ENCODE results near the gene VPS4A. TPM values are rescaled to one million over a fixed set of nuclear protein-coding genes. Genes with fewer than 3 reads are reported as not detected.

VPS4A gene
- total and polyA plus RNA-seq, 10 of the 15 experiments (the other 5 are each of a cell fraction or from before 2014, with no cell fraction given): 5.2 to 36.3 (median 21.4) TPM

GRCh38 chr16:69313469-69313868 is 2.3 kb downstream of the VPS4A start:
- H3K36me3 ChIP-seq (ENCODE audit: control insufficient read depth in 2 of 2, insufficient read depth in 2 of 2, low read length in 1 of 2): peaks cover 2 to 10% of the 10 kb centered on the region in 2 experiments; a peak in 3 of 4 replicates
- H3K9me3 ChIP-seq (replicated peaks; ENCODE audit: control insufficient read depth, insufficient read depth, low read length): no peaks in the 10 kb centered on the region
- H3K27me3 ChIP-seq (replicated peaks in 1 of 2; ENCODE audit: control insufficient read depth in 2 of 2, insufficient read depth in 2 of 2, low read length in 1 of 2): no peaks in the 10 kb centered on the region
- H3K4me3 ChIP-seq: no peak overlapping the region
- DNase-seq (ENCODE audit: low read depth, low spot score): no peak
- ChIA-PET CTCF (interaction anchor here (1.9 to 2.2 kb wide), 2 partner anchors 13 to 163 kb away, joined by 7 read pairs; no protein-coding TSS in a partner anchor), POLR2A (no interaction called here), SMC1A (ENCODE audit: uncharacterized antibody, unreplicated experiment) (no interaction called here), RAD21 (ENCODE audit: unreplicated experiment) (no interaction called here)
- TF ChIP-seq SPI1 (IDR thresholded peaks at IDR 0.05; ENCODE audit: borderline replicate concordance, insufficient read depth, low read depth, low read length) (no peak), JUNB (IDR thresholded peaks at IDR 0.05) (peak; percentile 11; the same call in 1 of the 2 replicates), EZH2 (IDR thresholded peaks at IDR 0.05; ENCODE audit: borderline replicate concordance, control insufficient read depth, low read depth, low read length) (no peak), ZBTB40 (IDR thresholded peaks at IDR 0.05; ENCODE audit: borderline replicate concordance) (peak; percentile 84)
- H3K4me1 ChIP-seq (ENCODE audit: control insufficient read depth, insufficient read depth, low read length): no peaks in the 10 kb centered on the region
- in situ Hi-C loops (cut with MboI) (no loop called here), intact Hi-C loops (cut with micrococcal nuclease; ENCODE audit: unreplicated experiment) (no loop called here)
- H3K27ac ChIP-seq (ENCODE audit: control insufficient read depth, insufficient read depth): no peak overlapping the region
- 98% methylated on average over 5 of the region's 5 CpGs for WGBS (ENCODE audit: insufficient coverage, insufficient replicate concordance, low lambda C conversion rate, missing lambda C conversion rate)
- BruUV-seq (replicated peaks): no TSS peak
- no peak overlapping the region for H3K4me2 ChIP-seq (ENCODE audit: control insufficient read depth, insufficient read depth)
- no peak for FAIRE-seq
- H4K20me1 ChIP-seq (ENCODE audit: control insufficient read depth, insufficient read depth): no peaks in the 10 kb centered on the region
- no peak for ATAC-seq
- no peak overlapping the region for H3K9ac ChIP-seq (ENCODE audit: control insufficient read depth, insufficient read depth, low read length)
- peaks cover 23% of the 10 kb centered on the region for H3K79me2 ChIP-seq (ENCODE audit: control insufficient read depth, insufficient read depth, low read length)
- no peak overlapping the region for H2AFZ ChIP-seq (ENCODE audit: control insufficient read depth, low read depth, low read length)

All from GM12878 (cell line).